ENCODE data around the gene ACTRT2. TPM values are rescaled to one million over a fixed set of nuclear protein-coding genes. Genes with fewer than 3 reads are reported as not detected.

Gene ACTRT2
- total and polyA plus RNA-seq, 10 of the 15 experiments (the other 5 are each of a cell fraction or from before 2014, with no cell fraction given) = not detected

- no peaks in the 10 kb centered on the region for H4K20me1 ChIP-seq (ENCODE audit: control insufficient read depth, insufficient read depth)
- no peak overlapping the region for H3K4me2 ChIP-seq (ENCODE audit: control insufficient read depth, insufficient read depth)
- SMC1A ChIA-PET (ENCODE audit: uncharacterized antibody, unreplicated experiment) = no interaction called here
- CTCF ChIA-PET = no interaction called here
- no peaks in the 10 kb centered on the region for H3K36me3 ChIP-seq (ENCODE audit: control insufficient read depth in 2 of 2, insufficient read depth in 2 of 2, low read length in 1 of 2)
- H2AFZ ChIP-seq (ENCODE audit: control insufficient read depth, low read depth, low read length) = no peak overlapping the region
- no peaks in the 10 kb centered on the region for H3K9me3 ChIP-seq (replicated peaks; ENCODE audit: control insufficient read depth, insufficient read depth, low read length)
- no TSS peak for BruUV-seq (replicated peaks)
- RAD21 ChIA-PET (ENCODE audit: unreplicated experiment) = no interaction called here
- no peak for ATAC-seq
- FAIRE-seq = no peak
- no peaks in the 10 kb centered on the region for H3K79me2 ChIP-seq (ENCODE audit: control insufficient read depth, insufficient read depth, low read length)
- POLR2A ChIA-PET = no interaction called here
- H3K4me3 ChIP-seq = no peak overlapping the region
- intact Hi-C loops (cut with micrococcal nuclease; ENCODE audit: unreplicated experiment) (no loop called here), in situ Hi-C loops (cut with MboI) (no loop called here)
- H3K27me3 ChIP-seq (replicated peaks in 1 of 2; ENCODE audit: control insufficient read depth in 2 of 2, insufficient read depth in 2 of 2, low read length in 1 of 2) = no peaks in the 10 kb centered on the region
- WGBS (ENCODE audit: insufficient coverage, insufficient replicate concordance, low lambda C conversion rate, missing lambda C conversion rate) = 42% methylated on average over 24 of the region's 24 CpGs
- H3K9ac ChIP-seq (ENCODE audit: control insufficient read depth, insufficient read depth, low read length) = no peak overlapping the region
- no peaks in the 10 kb centered on the region for H3K4me1 ChIP-seq (ENCODE audit: control insufficient read depth, insufficient read depth, low read length)
- TF ChIP-seq TCF7 (IDR thresholded peaks at IDR 0.05; ENCODE audit: borderline replicate concordance) = no peak
- TF ChIP-seq ZBTB33 (IDR thresholded peaks at IDR 0.05) = no peak
- TF ChIP-seq STAT1 (conservative IDR thresholded peaks at IDR 0.05) = no peak
- no peak for TF ChIP-seq ATF7 (IDR thresholded peaks at IDR 0.05; ENCODE audit: low read depth)
- no peak for TF ChIP-seq TARDBP (IDR thresholded peaks at IDR 0.05; ENCODE audit: borderline replicate concordance)
- no peak for TF ChIP-seq KAT2A (conservative IDR thresholded peaks at IDR 0.05; ENCODE audit: control insufficient read depth, low read depth, low read length)
- no peak for TF ChIP-seq NBN (IDR thresholded peaks at IDR 0.05)
- TF ChIP-seq CBX5 (IDR thresholded peaks at IDR 0.05; ENCODE audit: low read depth) = no peak
- no peak for TF ChIP-seq HDAC6 (IDR thresholded peaks at IDR 0.05; ENCODE audit: unreplicated experiment)
- TF ChIP-seq RAD21 (IDR thresholded peaks at IDR 0.05; ENCODE audit: insufficient read depth, low read depth, low read length) = no peak
- TF ChIP-seq ESRRA (IDR thresholded peaks at IDR 0.05; ENCODE audit: low read length) = no peak
- DNase-seq (ENCODE audit: low read depth, low spot score) = no peak
- H3K27ac ChIP-seq (ENCODE audit: control insufficient read depth, insufficient read depth) = no peak overlapping the region
Measured at GRCh38 chr1:3019516-3020051, 1.7 kb upstream of the ACTRT2 start.

Data from GM12878 (cell line).